Colon (tissue), 2 donors: ENCODE data around the gene BCOR.

Experiments
- FAIRE-seq: peaks from 2 replicates; lab custom pipeline; 2012; peaks lifted over from hg19 to GRCh38; lab: Jason Lieb, UNC
- donor health status: control.
- donor health status: control.

Gene BCOR

GRCh38 chrX:40097504-40098263 lies at the start of gene BCOR:
Gene BCOR, minus strand, starts transcription at chrX:40097958. Its CDS starts 20,029 bp downstream, at chrX:40077929.
- FAIRE-seq, result no peak

GRCh38 chrX:40147126-40147952 lies 49.6 kb upstream of the BCOR start:
- no peak for FAIRE-seq

GRCh38 chrX:40146262-40147125 lies 48.7 kb upstream of the BCOR start:
- no peak for FAIRE-seq

- no peak for FAIRE-seq
Observed at GRCh38 chrX:40145923-40146261, 48.1 kb upstream of the BCOR start.

- no peak for FAIRE-seq
Observed at GRCh38 chrX:40145001-40145922, 47.5 kb upstream of the BCOR start.

GRCh38 chrX:40144576-40144975 lies 46.8 kb upstream of the BCOR start:
- no peak for FAIRE-seq

- FAIRE-seq, result no peak
Observed at GRCh38 chrX:40143987-40144386, 46.2 kb upstream of the BCOR start.

- no peak for FAIRE-seq
Observed at GRCh38 chrX:40143001-40143400, 45.2 kb upstream of the BCOR start.

GRCh38 chrX:40142417-40142816 lies 44.7 kb upstream of the BCOR start:
- no peak for FAIRE-seq

- FAIRE-seq, result no peak
Observed at GRCh38 chrX:40140706-40141499, 43.1 kb upstream of the BCOR start.

- no peak for FAIRE-seq
Observed at GRCh38 chrX:40132751-40133150, 35.0 kb upstream of the BCOR start.

GRCh38 chrX:40131654-40132337 lies 34.0 kb upstream of the BCOR start:
- no peak for FAIRE-seq

- FAIRE-seq, result no peak
Observed at GRCh38 chrX:40130207-40130606, 32.4 kb upstream of the BCOR start.

- no peak for FAIRE-seq
Observed at GRCh38 chrX:40127052-40127451, 29.3 kb upstream of the BCOR start.

- no peak for FAIRE-seq
Observed at GRCh38 chrX:40122487-40122886, 24.7 kb upstream of the BCOR start.

GRCh38 chrX:40121618-40122017 lies 23.9 kb upstream of the BCOR start:
- FAIRE-seq, result no peak

GRCh38 chrX:40120838-40121580 lies 23.3 kb upstream of the BCOR start:
- FAIRE-seq, result no peak

GRCh38 chrX:40117715-40118285 lies 20.0 kb upstream of the BCOR start:
- no peak for FAIRE-seq

GRCh38 chrX:40116925-40117324 lies 19.2 kb upstream of the BCOR start:
- no peak for FAIRE-seq
